ENCODE results near the gene RELA.

DNA sequence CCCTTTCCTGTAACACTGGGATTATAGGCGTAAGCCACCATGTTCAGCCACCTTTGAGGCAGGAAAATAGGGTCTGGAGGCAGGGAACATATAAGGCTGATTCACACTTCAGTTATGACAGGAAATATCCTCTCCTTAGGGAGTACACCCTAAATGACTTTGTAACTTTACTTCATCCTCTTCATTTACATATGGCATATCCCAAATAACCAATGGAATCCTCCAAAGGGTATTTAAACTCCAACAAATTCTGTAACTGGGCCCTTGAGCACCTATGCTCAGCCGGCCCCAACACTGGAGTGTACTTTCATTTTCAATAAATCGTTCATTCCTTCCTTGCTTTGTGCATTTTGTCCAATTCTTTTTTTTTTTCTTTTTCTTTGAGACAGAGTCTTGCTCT is 47.7 kb upstream of the RELA start:
- TF ChIP-seq, protein P1, sequence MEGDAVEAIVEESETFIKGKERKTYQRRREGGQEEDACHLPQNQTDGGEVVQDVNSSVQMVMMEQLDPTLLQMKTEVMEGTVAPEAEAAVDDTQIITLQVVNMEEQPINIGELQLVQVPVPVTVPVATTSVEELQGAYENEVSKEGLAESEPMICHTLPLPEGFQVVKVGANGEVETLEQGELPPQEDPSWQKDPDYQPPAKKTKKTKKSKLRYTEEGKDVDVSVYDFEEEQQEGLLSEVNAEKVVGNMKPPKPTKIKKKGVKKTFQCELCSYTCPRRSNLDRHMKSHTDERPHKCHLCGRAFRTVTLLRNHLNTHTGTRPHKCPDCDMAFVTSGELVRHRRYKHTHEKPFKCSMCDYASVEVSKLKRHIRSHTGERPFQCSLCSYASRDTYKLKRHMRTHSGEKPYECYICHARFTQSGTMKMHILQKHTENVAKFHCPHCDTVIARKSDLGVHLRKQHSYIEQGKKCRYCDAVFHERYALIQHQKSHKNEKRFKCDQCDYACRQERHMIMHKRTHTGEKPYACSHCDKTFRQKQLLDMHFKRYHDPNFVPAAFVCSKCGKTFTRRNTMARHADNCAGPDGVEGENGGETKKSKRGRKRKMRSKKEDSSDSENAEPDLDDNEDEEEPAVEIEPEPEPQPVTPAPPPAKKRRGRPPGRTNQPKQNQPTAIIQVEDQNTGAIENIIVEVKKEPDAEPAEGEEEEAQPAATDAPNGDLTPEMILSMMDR (conservative IDR thresholded peaks at IDR 0.05; ENCODE audit: low read length), result no peak
- TF ChIP-seq EZH2phosphoT487 (IDR thresholded peaks at IDR 0.05; ENCODE audit: borderline replicate concordance, low read depth, low read length), result no peak

All from OCI-LY7 (cell line).